H9 (cell line): Measurements from ENCODE around the gene GGT1. TPM values are rescaled to one million over a fixed set of nuclear protein-coding genes. Genes with fewer than 3 reads are reported as not detected.
A peak's percentile ranks its signal among the peaks of the same experiment; 100 is the strongest.

Experiments
- DNase-seq: peaks from one replicate; pipeline ENCODE4 v3.0.0-alpha.2; 2017
- H2AFZ ChIP-seq: one replicate; pipeline ENCODE4 v1.6.1; 2013; ENCODE audit warnings: mild to moderate bottlenecking, low read length, control low read depth, moderate library complexity
- H2AK5ac ChIP-seq: 2 replicates; pipeline ENCODE4 v1.6.1; 2013; ENCODE audit warnings: low read length, control low read depth, mixed read lengths; ENCODE audit not compliant: insufficient read length
- H2BK120ac ChIP-seq: one replicate; pipeline ENCODE4 v1.6.1; 2013; ENCODE audit warnings: low read depth, mild to moderate bottlenecking, low read length, control low read depth, inconsistent platforms; ENCODE audit not compliant: poor library complexity, severe bottlenecking
- H2BK12ac ChIP-seq: 2 replicates; pipeline ENCODE4 v1.6.1; 2013; ENCODE audit warnings: low read length, control low read depth, mixed read lengths, low read depth; ENCODE audit not compliant: insufficient read length
- H2BK15ac ChIP-seq: 2 replicates; pipeline ENCODE4 v1.6.1; 2013; ENCODE audit warnings: low read depth, low read length, control low read depth
- H2BK20ac ChIP-seq: one replicate; pipeline ENCODE4 v1.6.1; 2013; ENCODE audit warnings: low read depth, mild to moderate bottlenecking, low read length, control low read depth, inconsistent platforms; ENCODE audit not compliant: poor library complexity, severe bottlenecking
- H2BK5ac ChIP-seq: 2 replicates; pipeline ENCODE4 v1.6.1; 2013; ENCODE audit warnings: low read length, control low read depth, mixed read lengths; ENCODE audit not compliant: insufficient read length
- H3K14ac ChIP-seq: 2 replicates; pipeline ENCODE4 v1.6.1; 2013; ENCODE audit warnings: low read length, control low read depth; ENCODE audit not compliant: insufficient read depth
- H3K18ac ChIP-seq: 2 replicates; pipeline ENCODE4 v1.6.1; 2013; ENCODE audit warnings: low read depth, mild to moderate bottlenecking, mixed read lengths, low read length, control low read depth; ENCODE audit not compliant: insufficient read length
- H3K23ac ChIP-seq: 2 replicates; pipeline ENCODE4 v1.6.1; 2013; ENCODE audit warnings: low read length, control low read depth, mixed read lengths, low read depth; ENCODE audit not compliant: insufficient read length
- H3K23me2 ChIP-seq: 2 replicates; pipeline ENCODE4 v1.6.1; 2013; ENCODE audit warnings: low read depth, mild to moderate bottlenecking, mixed read lengths, low read length, control low read depth; ENCODE audit not compliant: insufficient read length, poor library complexity, severe bottlenecking
- H3K27ac ChIP-seq: 2 replicates; pipeline ENCODE4 v1.5.1; 2013; ENCODE audit warnings: low read length, control low read depth, mixed read lengths, low read depth; ENCODE audit not compliant: insufficient read length
- H3K27me3 ChIP-seq: 2 replicates; pipeline ENCODE4 v1.6.1; 2013; ENCODE audit warnings: low read length, control low read depth, inconsistent platforms; ENCODE audit not compliant: insufficient read depth
- H3K4ac ChIP-seq: 2 replicates; pipeline ENCODE4 v1.6.1; 2013; ENCODE audit warnings: low read depth, mild to moderate bottlenecking, control low read depth, inconsistent platforms, low read length, moderate library complexity
- H3K4me1 ChIP-seq: 2 replicates; pipeline ENCODE4 v1.6.1; 2013; ENCODE audit warnings: low read length, control low read depth, inconsistent platforms; ENCODE audit not compliant: insufficient read depth
- H3K4me2 ChIP-seq: 2 replicates; pipeline ENCODE4 v1.6.1; 2013; ENCODE audit warnings: low read length, control low read depth, mixed read lengths; ENCODE audit not compliant: insufficient read length, insufficient read depth
- H3K56ac ChIP-seq: 2 replicates; pipeline ENCODE4 v1.6.1; 2013; ENCODE audit warnings: low read depth, mild to moderate bottlenecking, mixed read lengths, low read length, control low read depth; ENCODE audit not compliant: insufficient read length
- H3K79me1 ChIP-seq: 2 replicates; pipeline ENCODE4 v1.6.1; 2013; ENCODE audit warnings: low read depth, mild to moderate bottlenecking, moderate library complexity, low read length, control low read depth, inconsistent platforms; ENCODE audit not compliant: insufficient read depth, poor library complexity, severe bottlenecking
- H3K79me2 ChIP-seq: 2 replicates; pipeline ENCODE4 v1.6.1; 2013; ENCODE audit warnings: low read length, control low read depth, inconsistent platforms; ENCODE audit not compliant: insufficient read depth
- H3K9ac ChIP-seq: 2 replicates; pipeline ENCODE4 v1.6.1; 2013; ENCODE audit warnings: low read length, control low read depth, mixed read lengths; ENCODE audit not compliant: insufficient read length; ENCODE audit errors: extremely low read depth
- H3K9me3 ChIP-seq: one replicate; pipeline ENCODE4 v1.6.1; 2013; ENCODE audit warnings: low read depth, low read length, inconsistent platforms; ENCODE audit not compliant: control insufficient read depth
- H3T11ph ChIP-seq: one replicate; pipeline ENCODE4 v1.6.1; 2013; ENCODE audit warnings: mild to moderate bottlenecking, low read length, control low read depth, inconsistent platforms
- H4K20me1 ChIP-seq: one replicate; pipeline ENCODE4 v1.6.1; 2013; ENCODE audit not compliant: control insufficient read depth, insufficient read length, insufficient read depth
- H4K5ac ChIP-seq: 2 replicates; pipeline ENCODE4 v1.6.1; 2013; ENCODE audit warnings: low read depth, mild to moderate bottlenecking, mixed read lengths, low read length, control low read depth; ENCODE audit not compliant: insufficient read length
- H4K8ac ChIP-seq: replicated peaks from 2 replicates; pipeline ENCODE4 v1.6.1; 2013; ENCODE audit warnings: low read length, control low read depth, mixed read lengths, low read depth; ENCODE audit not compliant: insufficient read length
- H4K91ac ChIP-seq: 2 replicates; pipeline ENCODE4 v1.6.1; 2013; ENCODE audit warnings: low read depth, mild to moderate bottlenecking, moderate library complexity, mixed read lengths, low read length, control low read depth; ENCODE audit not compliant: insufficient read length
- H3K27ac Mint-ChIP-seq, 3 experiments: 2 replicates in 2 of 3; 3 replicates in 1 of 3; pipeline ENCODE4 v1.8.0; 2020 to 2021; ENCODE audit warnings: mixed read lengths in 3 of 3, mild to moderate bottlenecking in 1 of 3, moderate library complexity in 1 of 3
- H3K27me3 Mint-ChIP-seq: 2 replicates; pipeline ENCODE4 v1.8.0; 2021; ENCODE audit warnings: low read depth, mild to moderate bottlenecking, moderate library complexity, mixed read lengths
- H3K36me3 Mint-ChIP-seq, 3 experiments: 2 replicates in 2 of 3; 3 replicates in 1 of 3; pipeline ENCODE4 v1.8.0; 2020 to 2021; ENCODE audit warnings: low read depth in 3 of 3, mixed read lengths in 3 of 3; ENCODE audit not compliant: insufficient read depth in 1 of 3
- H3K4me1 Mint-ChIP-seq, 2 experiments: 2 replicates each; pipeline ENCODE4 v1.8.0; 2020; ENCODE audit warnings: mixed read lengths in 2 of 2
- H3K4me3 Mint-ChIP-seq, 2 experiments: 2 replicates in 1 of 2; 3 replicates in 1 of 2; pipeline ENCODE4 v1.8.0; 2020 to 2021; ENCODE audit warnings: mild to moderate bottlenecking in 2 of 2, mixed read lengths in 2 of 2, moderate library complexity in 1 of 2
- H3K9me3 Mint-ChIP-seq, 2 experiments: 2 replicates in 1 of 2; 3 replicates in 1 of 2; pipeline ENCODE4 v1.8.0; 2020; ENCODE audit warnings: mild to moderate bottlenecking in 2 of 2, mixed read lengths in 2 of 2, moderate library complexity in 1 of 2
- WGBS: extraction: QIAGEN DNeasy Blood & Tissue Kit; methylation state at CpG from one replicate; pipeline ENCODE4 v1.1.7; 2013; ENCODE audit warnings: missing lambda C conversion rate, low lambda C conversion rate, mixed read lengths; ENCODE audit not compliant: insufficient read length; ENCODE audit errors: extremely low coverage; 5-methylcytosine and 5-hydroxymethylcytosine counted together
- total RNA-seq: library from RNA; stranded (reverse); gene quantifications from 2 replicates; pipeline ENCODE4 v1.2.1, GENCODE V29; 2021
- TF ChIP-seq, protein P1 (sequence below): fragments of 200-600 bp; sonication (generic); conservative IDR thresholded peaks from 3 replicates; pipeline ENCODE4 v1.8.0; 2021; ENCODE audit warnings: antibody characterized with exemption, mild to moderate bottlenecking

Gene GGT1
- total RNA-seq, 1 experiment from 2014 or later: 20.5 TPM

DNA sequence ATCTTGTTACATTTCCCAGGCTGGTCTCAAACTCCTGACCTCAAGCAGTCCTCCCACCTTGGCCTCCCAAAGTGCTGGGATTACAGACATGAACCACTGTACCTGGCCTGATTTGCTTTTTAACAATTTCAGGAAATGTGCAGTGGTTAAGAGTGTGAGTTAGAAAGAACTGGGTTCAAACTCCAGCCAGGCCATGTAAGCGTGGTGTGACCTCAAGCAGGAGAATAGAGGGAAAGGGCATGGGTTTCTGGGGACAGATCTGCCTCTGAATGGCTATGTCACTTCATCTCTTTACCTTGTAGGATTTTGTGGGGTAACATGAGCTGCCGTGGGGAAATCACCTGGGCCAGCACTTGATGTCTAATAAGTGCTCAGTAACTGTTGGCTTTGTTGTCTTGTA lies 37.9 kb upstream of the GGT1 start:
- no peak overlapping the region for H2AFZ ChIP-seq
- H3K79me1 ChIP-seq: peaks cover 5% of the 10 kb centered on the region
- Mint-ChIP-seq H3K36me3 (peaks cover 34 to 67% (median 52%) of the 10 kb centered on the region in 3 experiments), H3K4me3 (no peak overlapping the region), H3K4me1 (no peaks in the 10 kb centered on the region), H3K27ac (peak overlapping the region in 2 of 3 experiments; percentile 21 to 87; a peak in 1 of 7 replicates), H3K9me3 (no peaks in the 10 kb centered on the region), H3K27me3 (no peaks in the 10 kb centered on the region)
- no peaks in the 10 kb centered on the region for H3K9me3 ChIP-seq
- peaks cover 43% of the 10 kb centered on the region for H3K79me2 ChIP-seq
- H3K9ac ChIP-seq: no peak overlapping the region
- H4K91ac ChIP-seq: no peak overlapping the region
- no peak overlapping the region for H4K5ac ChIP-seq
- no peaks in the 10 kb centered on the region for H4K20me1 ChIP-seq
- H3K4ac ChIP-seq: no peak overlapping the region
- no peak overlapping the region for H3K56ac ChIP-seq
- TF ChIP-seq, protein P1, sequence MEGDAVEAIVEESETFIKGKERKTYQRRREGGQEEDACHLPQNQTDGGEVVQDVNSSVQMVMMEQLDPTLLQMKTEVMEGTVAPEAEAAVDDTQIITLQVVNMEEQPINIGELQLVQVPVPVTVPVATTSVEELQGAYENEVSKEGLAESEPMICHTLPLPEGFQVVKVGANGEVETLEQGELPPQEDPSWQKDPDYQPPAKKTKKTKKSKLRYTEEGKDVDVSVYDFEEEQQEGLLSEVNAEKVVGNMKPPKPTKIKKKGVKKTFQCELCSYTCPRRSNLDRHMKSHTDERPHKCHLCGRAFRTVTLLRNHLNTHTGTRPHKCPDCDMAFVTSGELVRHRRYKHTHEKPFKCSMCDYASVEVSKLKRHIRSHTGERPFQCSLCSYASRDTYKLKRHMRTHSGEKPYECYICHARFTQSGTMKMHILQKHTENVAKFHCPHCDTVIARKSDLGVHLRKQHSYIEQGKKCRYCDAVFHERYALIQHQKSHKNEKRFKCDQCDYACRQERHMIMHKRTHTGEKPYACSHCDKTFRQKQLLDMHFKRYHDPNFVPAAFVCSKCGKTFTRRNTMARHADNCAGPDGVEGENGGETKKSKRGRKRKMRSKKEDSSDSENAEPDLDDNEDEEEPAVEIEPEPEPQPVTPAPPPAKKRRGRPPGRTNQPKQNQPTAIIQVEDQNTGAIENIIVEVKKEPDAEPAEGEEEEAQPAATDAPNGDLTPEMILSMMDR: no peak
- no peak overlapping the region for H3K27ac ChIP-seq
- no peak overlapping the region for H2BK5ac ChIP-seq
- no peak for DNase-seq
- H3K18ac ChIP-seq: no peak overlapping the region
- no peak overlapping the region for H4K8ac ChIP-seq
- H3T11ph ChIP-seq: no peak overlapping the region
- no CpG with 5 or more reads among the region's 2 CpGs for WGBS
- no peak overlapping the region for H2AK5ac ChIP-seq
- no peaks in the 10 kb centered on the region for H3K4me1 ChIP-seq
- H3K23ac ChIP-seq: no peak overlapping the region
- no peak overlapping the region for H2BK20ac ChIP-seq
- no peaks in the 10 kb centered on the region for H3K27me3 ChIP-seq
- no peak overlapping the region for H3K14ac ChIP-seq
- no peaks in the 10 kb centered on the region for H3K23me2 ChIP-seq
- no peak overlapping the region for H2BK15ac ChIP-seq
- H3K4me2 ChIP-seq: no peak overlapping the region
- no peak overlapping the region for H2BK120ac ChIP-seq
- H2BK12ac ChIP-seq: no peak overlapping the region
